NCI-H345 treated with DMSO at 0.1 percent for 48 hours (cell line): ENCODE data around the gene SSR2.

ENCODE experiments used
- DNase-seq: peaks from one replicate; lab custom pipeline; 2025; ENCODE audit not compliant: unreplicated experiment; lab: John Stamatoyannopoulos, UW

Gene SSR2

GRCh38 chr1:155974208-155975115, 46.3 kb downstream of the SSR2 start:
- peak; percentile 90 for DNase-seq

- DNase-seq: no peak
Observed at GRCh38 chr1:155973723-155974122, 47.0 kb downstream of the SSR2 start.

GRCh38 chr1:155971910-155972809, 48.6 kb downstream of the SSR2 start:
- DNase-seq: no peak

GRCh38 chr1:155970531-155971167, 50.1 kb downstream of the SSR2 start:
- no peak for DNase-seq

GRCh38 chr1:155969377-155969791, 51.4 kb downstream of the SSR2 start:
- no peak for DNase-seq

GRCh38 chr1:155968670-155969069, 52.1 kb downstream of the SSR2 start:
- no peak for DNase-seq

- no peak for DNase-seq
Observed at GRCh38 chr1:155968051-155968400, 52.7 kb downstream of the SSR2 start.

GRCh38 chr1:155967341-155968050, 53.3 kb downstream of the SSR2 start:
- no peak for DNase-seq

GRCh38 chr1:155966750-155967149, 54.0 kb downstream of the SSR2 start:
- DNase-seq: no peak

GRCh38 chr1:155966135-155966534, 54.6 kb downstream of the SSR2 start:
- DNase-seq: no peak

- no peak for DNase-seq
Observed at GRCh38 chr1:155964193-155964592, 56.6 kb downstream of the SSR2 start.

- no peak for DNase-seq
Observed at GRCh38 chr1:155962599-155963211, 58.0 kb downstream of the SSR2 start.

- no peak for DNase-seq
Observed at GRCh38 chr1:155961937-155962336, 58.8 kb downstream of the SSR2 start.

- no peak for DNase-seq
Observed at GRCh38 chr1:155960081-155960745, 60.5 kb downstream of the SSR2 start.
